Measurements from ENCODE around the gene PLPPR2. TPM values are rescaled to one million over a fixed set of nuclear protein-coding genes. Genes with fewer than 3 reads are reported as not detected.

The PLPPR2 gene
- total and polyA plus RNA-seq, 7 donors: 4.3 to 33.6 (median 20.8) TPM

GRCh38 chr19:11363881-11364280, 8.6 kb downstream of the PLPPR2 start:
- Histone ChIP-seq H3K36me3 (ENCODE audit: insufficient read depth in 1 of 2, low read depth in 1 of 2) (peaks cover 0 to 83% of the 10 kb centered on the region in 2 donors), H3K27me3 (ENCODE audit: insufficient read depth in 3 of 3, low read length in 2 of 3) (no peaks in the 10 kb centered on the region), H3K4me1 (no peaks in the 10 kb centered on the region), H3K27ac (no peak overlapping the region), H3K4me3 (no peak overlapping the region), H3K9me3 (no peaks in the 10 kb centered on the region)
- intact Hi-C loops (cut with DNase I): no loop called here
- ATAC-seq: no peak
- TF ChIP-seq, protein P1, sequence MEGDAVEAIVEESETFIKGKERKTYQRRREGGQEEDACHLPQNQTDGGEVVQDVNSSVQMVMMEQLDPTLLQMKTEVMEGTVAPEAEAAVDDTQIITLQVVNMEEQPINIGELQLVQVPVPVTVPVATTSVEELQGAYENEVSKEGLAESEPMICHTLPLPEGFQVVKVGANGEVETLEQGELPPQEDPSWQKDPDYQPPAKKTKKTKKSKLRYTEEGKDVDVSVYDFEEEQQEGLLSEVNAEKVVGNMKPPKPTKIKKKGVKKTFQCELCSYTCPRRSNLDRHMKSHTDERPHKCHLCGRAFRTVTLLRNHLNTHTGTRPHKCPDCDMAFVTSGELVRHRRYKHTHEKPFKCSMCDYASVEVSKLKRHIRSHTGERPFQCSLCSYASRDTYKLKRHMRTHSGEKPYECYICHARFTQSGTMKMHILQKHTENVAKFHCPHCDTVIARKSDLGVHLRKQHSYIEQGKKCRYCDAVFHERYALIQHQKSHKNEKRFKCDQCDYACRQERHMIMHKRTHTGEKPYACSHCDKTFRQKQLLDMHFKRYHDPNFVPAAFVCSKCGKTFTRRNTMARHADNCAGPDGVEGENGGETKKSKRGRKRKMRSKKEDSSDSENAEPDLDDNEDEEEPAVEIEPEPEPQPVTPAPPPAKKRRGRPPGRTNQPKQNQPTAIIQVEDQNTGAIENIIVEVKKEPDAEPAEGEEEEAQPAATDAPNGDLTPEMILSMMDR (IDR thresholded peaks at IDR 0.05): no peak
- 85 to 91% (median 89%) methylated on average over 10 of the region's 10 CpGs for WGBS, 3 donors
- no peak for DNase-seq

DNA sequence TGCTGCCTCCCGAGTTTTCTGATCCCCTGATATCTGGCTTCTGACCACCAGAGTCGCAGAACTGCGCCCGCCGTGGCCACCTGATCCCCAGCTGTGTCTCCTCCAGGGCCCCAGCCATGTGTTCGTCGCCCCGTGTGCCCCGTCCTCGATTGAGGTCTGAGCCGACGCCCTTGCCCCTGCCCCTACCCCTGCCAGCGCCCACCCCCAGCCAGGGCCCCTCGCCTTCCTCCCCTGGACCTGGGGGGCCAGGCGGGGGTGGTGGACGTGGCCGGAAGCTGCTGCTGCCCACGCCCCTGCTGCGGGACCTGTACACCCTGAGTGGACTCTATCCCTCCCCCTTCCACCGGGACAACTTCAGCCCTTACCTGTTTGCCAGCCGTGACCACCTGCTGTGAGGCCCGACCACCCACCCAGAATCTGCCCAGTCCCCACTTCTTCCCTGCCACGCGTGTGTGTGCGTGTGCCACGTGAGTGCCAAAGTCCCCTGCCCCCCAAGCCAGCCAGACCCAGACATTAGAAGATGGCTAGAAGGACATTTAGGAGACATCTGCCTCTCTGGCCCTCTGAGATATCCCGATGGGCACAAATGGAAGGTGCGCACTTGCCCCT, 9.2 kb downstream of the PLPPR2 start:
- DNase-seq (no peak), ATAC-seq (peak in 1 of 4 donors; percentile 20)
- H3K4me1 ChIP-seq: no peaks in the 10 kb centered on the region
- H3K9me3 ChIP-seq: no peaks in the 10 kb centered on the region
- 87 to 90% (median 89%) methylated on average over 25 to 28 of the region's 28 CpGs for WGBS, 3 donors
- TF ChIP-seq, protein P1 (IDR thresholded peaks at IDR 0.05): no peak
- H3K4me3 ChIP-seq: no peak overlapping the region
- H3K27me3 ChIP-seq (ENCODE audit: insufficient read depth in 3 of 3, low read length in 2 of 3): no peaks in the 10 kb centered on the region
- intact Hi-C loops (cut with DNase I): no loop called here
- peaks cover 0 to 79% of the 10 kb centered on the region in 2 donors for H3K36me3 ChIP-seq (ENCODE audit: insufficient read depth in 1 of 2, low read depth in 1 of 2)
- H3K27ac ChIP-seq: no peak overlapping the region

- H3K36me3 ChIP-seq (ENCODE audit: insufficient read depth in 1 of 2, low read depth in 1 of 2): peaks cover 0 to 77% of the 10 kb centered on the region in 2 donors
- ATAC-seq: no peak
Observed at GRCh38 chr19:11364935-11365334, 9.7 kb downstream of the PLPPR2 start.

DNA sequence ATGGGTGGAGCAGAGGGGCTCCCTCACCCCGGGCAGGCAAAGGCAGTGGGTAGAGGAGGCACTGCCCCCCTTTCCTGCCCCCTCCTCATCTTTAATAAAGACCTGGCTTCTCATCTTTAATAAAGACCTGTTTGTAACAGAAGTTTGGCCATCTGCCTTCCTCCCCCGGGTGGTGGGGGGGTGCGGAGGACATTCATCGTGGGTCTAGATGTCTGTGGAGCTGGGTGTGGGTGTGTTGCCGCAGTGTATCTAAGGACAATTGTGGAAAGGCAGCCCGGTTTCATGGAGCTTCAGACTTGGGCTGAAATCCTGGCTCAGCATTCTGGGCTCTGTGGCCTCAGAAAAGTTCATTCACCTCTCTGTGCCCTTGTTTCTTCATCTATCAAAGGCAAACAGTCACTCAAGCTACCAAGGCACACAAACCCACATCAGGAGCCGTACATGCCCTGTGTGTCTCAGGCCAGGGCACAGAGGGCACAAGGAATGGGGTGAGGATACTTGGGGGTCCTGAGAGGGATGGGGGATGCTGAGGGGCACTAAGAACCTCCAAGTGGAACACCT, 10.4 kb downstream of the PLPPR2 start:
- Histone ChIP-seq H3K27ac (no peak overlapping the region), H3K4me1 (no peaks in the 10 kb centered on the region), H3K36me3 (ENCODE audit: insufficient read depth in 1 of 2, low read depth in 1 of 2) (peaks cover 0 to 76% of the 10 kb centered on the region in 2 donors), H3K27me3 (ENCODE audit: insufficient read depth in 3 of 3, low read length in 2 of 3) (no peaks in the 10 kb centered on the region), H3K4me3 (no peak overlapping the region), H3K9me3 (no peaks in the 10 kb centered on the region)
- ATAC-seq (no peak), DNase-seq (no peak)
- 67 to 73% (median 71%) methylated on average over 7 of the region's 7 CpGs for WGBS, 3 donors
- intact Hi-C loops (cut with DNase I): no loop called here
- TF ChIP-seq, protein P1 (IDR thresholded peaks at IDR 0.05): no peak

More at GRCh38 chr19:11364935-11365334, 9.7 kb downstream of the PLPPR2 start:
- Histone ChIP-seq H3K4me1 (no peaks in the 10 kb centered on the region), H3K9me3 (no peaks in the 10 kb centered on the region), H3K27me3 (ENCODE audit: insufficient read depth in 3 of 3, low read length in 2 of 3) (no peaks in the 10 kb centered on the region), H3K27ac (no peak overlapping the region), H3K4me3 (no peak overlapping the region)
- TF ChIP-seq, protein P1 (IDR thresholded peaks at IDR 0.05): no peak
- 55 to 81% (median 69%) methylated on average over 5 of the region's 5 CpGs for WGBS, 3 donors
- intact Hi-C loops (cut with DNase I): no loop called here
- DNase-seq: no peak

Measured in psoas muscle (tissue), 8 donors.